HepG2 (cell line): ENCODE measurements around the gene TMEM273. TPM values are rescaled to one million over a fixed set of nuclear protein-coding genes. Genes with fewer than 3 reads are reported as not detected.

ENCODE experiments used
- ATAC-seq: fragments of 200-7000 bp; cut with Tn5 transposase; 3 replicates; pipeline ENCODE4 v1.9.1; 2020; ENCODE audit warnings: mild to moderate bottlenecking, moderate library complexity
- BruUV-seq: library from RNA; stranded (reverse); fragments of 400-500 nt; replicated peaks from 2 replicates; lab custom pipeline; 2021; lab: Mats Ljungman, UMichigan
- CTCF ChIA-PET: fragments of 300-600 bp; formaldehyde crosslinking; extraction: SDS; loops from one replicate; lab custom pipeline; 2021; ENCODE audit warnings: low total read pairs, inconsistent platforms, low intra/inter-chr PET ratio; lab: Yijun Ruan, JAX
- POLR2A ChIA-PET: fragments of 350-600 bp; sonication (Branson Sonifier 250); formaldehyde crosslinking; loops from one replicate; lab custom pipeline; 2020; ENCODE audit warnings: antibody characterized with exemption, inconsistent platforms; lab: Yijun Ruan, JAX
- DNase-seq: peaks from one replicate; pipeline ENCODE4 v3.0.0-alpha.2; 2015; ENCODE audit warnings: low spot score
- FAIRE-seq: peaks from 3 replicates; lab custom pipeline; 2011; peaks lifted over from hg19 to GRCh38; lab: Jason Lieb, UNC
- H2AFZ ChIP-seq: one replicate; pipeline ENCODE4 v1.6.1; 2011; ENCODE audit warnings: low read length, inconsistent platforms
- H3K27ac ChIP-seq: fragments of 300-600 bp; 3 replicates; pipeline ENCODE4 v1.8.0; 2011; ENCODE audit warnings: mixed run types, mild to moderate bottlenecking, mixed read lengths, low read length, inconsistent platforms; ENCODE audit not compliant: insufficient read depth; ENCODE audit errors: extremely low read length
- H3K27me3 ChIP-seq, 2 experiments: fragments of 200-600 bp in 1 of 2; 2 replicates in 1 of 2; 3 replicates in 1 of 2; pipeline versions ENCODE4 v1.6.0 to v1.8.0; 2011; ENCODE audit warnings: low read length in 2 of 2, mild to moderate bottlenecking in 2 of 2, moderate library complexity in 2 of 2, inconsistent platforms in 1 of 2; ENCODE audit not compliant: insufficient read depth in 2 of 2, control insufficient read depth in 1 of 2
- H3K36me3 ChIP-seq, 2 experiments: fragments of 200-600 bp in 1 of 2; replicated peaks in 1 of 2; 2 replicates in 1 of 2; 3 replicates in 1 of 2; pipeline versions ENCODE4 v1.5.1 to v1.8.0; 2011; ENCODE audit warnings: low read length in 2 of 2, inconsistent platforms in 1 of 2; ENCODE audit not compliant: insufficient read depth in 2 of 2, control insufficient read depth in 1 of 2
- H3K4me1 ChIP-seq: 2 replicates; pipeline ENCODE4 v1.5.1; 2012; ENCODE audit warnings: low read length, inconsistent platforms; ENCODE audit not compliant: insufficient read depth
- H3K4me2 ChIP-seq: 2 replicates; pipeline ENCODE4 v1.6.0; 2011; ENCODE audit warnings: low read depth, low read length, inconsistent platforms
- H3K4me3 ChIP-seq, 3 experiments: fragments of 200-600 bp in 1 of 3; sonication (generic), shearing (Covaris generic) in 1 of 3; replicated peaks in 1 of 3; 2 replicates each; pipeline ENCODE4 v1.5.1; 2011 to 2016; ENCODE audit warnings: low read length in 3 of 3, inconsistent platforms in 2 of 3, low read depth in 2 of 3, mild to moderate bottlenecking in 2 of 3, control low read depth in 1 of 3, mixed read lengths in 1 of 3; ENCODE audit not compliant: insufficient read depth in 1 of 3
- H3K79me2 ChIP-seq: one replicate; pipeline ENCODE4 v1.6.1; 2011; ENCODE audit warnings: low read length, inconsistent platforms; ENCODE audit not compliant: insufficient read depth
- H3K9ac ChIP-seq: 2 replicates; pipeline ENCODE4 v1.6.0; 2011; ENCODE audit warnings: mild to moderate bottlenecking, low read depth, low read length, inconsistent platforms; ENCODE audit not compliant: insufficient read depth
- H3K9me3 ChIP-seq: 2 replicates; pipeline ENCODE4 v1.5.1; 2012; ENCODE audit warnings: mild to moderate bottlenecking, low read length
- H4K20me1 ChIP-seq: 2 replicates; pipeline ENCODE4 v1.6.0; 2011; ENCODE audit warnings: inconsistent platforms, mild to moderate bottlenecking, low read length, moderate library complexity; ENCODE audit not compliant: insufficient read depth
- CSRNP2 ChIP-seq: sonication (generic); formaldehyde crosslinking; conservative IDR thresholded peaks from 2 replicates; pipeline ENCODE4 v1.8.0; 2022; ENCODE audit warnings: low read depth, missing genetic modification reagents
- DNMT3B ChIP-seq: conservative IDR thresholded peaks from 2 replicates; pipeline ENCODE4 v1.6.1; 2016; ENCODE audit warnings: missing biosample characterization, control low read depth
- FIP1L1 ChIP-seq: fragments of 200-400 bp; formaldehyde crosslinking; IDR thresholded peaks from 2 replicates; pipeline ENCODE4 v1.6.1; 2018; ENCODE audit warnings: low read depth, mild to moderate bottlenecking, low read length, moderate library complexity, borderline replicate concordance; ENCODE audit not compliant: insufficient read depth
- IKZF5 ChIP-seq: IDR thresholded peaks from 2 replicates; pipeline ENCODE4 v1.6.1; 2018; ENCODE audit warnings: missing genetic modification reagents, mild to moderate bottlenecking, missing compliant biosample characterization
- MAFG ChIP-seq: sonication (generic); formaldehyde crosslinking; IDR thresholded peaks from 2 replicates; pipeline ENCODE4 v1.5.1; 2020; ENCODE audit warnings: mild to moderate bottlenecking, missing genetic modification reagents
- NFIC ChIP-seq: IDR thresholded peaks from 2 replicates; pipeline ENCODE4 v1.6.1; 2012; ENCODE audit warnings: mild to moderate bottlenecking, low read length, inconsistent platforms
- NR2F6 ChIP-seq, 2 experiments: IDR thresholded peaks; 2 replicates each; pipeline ENCODE4 v1.6.1; 2016; ENCODE audit warnings: antibody characterized with exemption in 1 of 2, mild to moderate bottlenecking in 1 of 2
- RFX5 ChIP-seq: IDR thresholded peaks from 2 replicates; pipeline ENCODE4 v1.6.1; 2011; ENCODE audit warnings: low read depth, low read length, improper control_type of control experiment
- SP140L ChIP-seq: sonication (generic); formaldehyde crosslinking; IDR thresholded peaks from 2 replicates; pipeline ENCODE4 v1.4.0; 2020; ENCODE audit warnings: missing genetic modification reagents, borderline replicate concordance
- SRSF1 ChIP-seq: fragments of 200-400 bp; formaldehyde crosslinking; optimal IDR thresholded peaks from 2 replicates; pipeline ENCODE3; 2017; ENCODE audit warnings: mild to moderate bottlenecking, low read depth, low read length, moderate library complexity
- ZFP82 ChIP-seq: sonication (generic); formaldehyde crosslinking; IDR thresholded peaks from 2 replicates; pipeline ENCODE4 v1.5.1; 2020; ENCODE audit warnings: mild to moderate bottlenecking, missing genetic modification reagents, borderline replicate concordance
- ZNF362 ChIP-seq: sonication (generic); formaldehyde crosslinking; IDR thresholded peaks from 2 replicates; pipeline ENCODE4 v1.4.0; 2020; ENCODE audit warnings: missing genetic modification reagents, mild to moderate bottlenecking, borderline replicate concordance
- ZNF709 ChIP-seq: sonication (generic); formaldehyde crosslinking; IDR thresholded peaks from 2 replicates; pipeline ENCODE4 v1.5.0; 2020; ENCODE audit warnings: mild to moderate bottlenecking, missing genetic modification reagents
- WGBS: methylation state at CpG from one replicate; pipeline ENCODE4 v1.1.6; 2017; ENCODE audit warnings: low lambda C conversion rate; 5-methylcytosine and 5-hydroxymethylcytosine counted together
- in situ Hi-C: cut with HindIII; loops from 2 replicates; pipeline ENCODE4 v1.10.0; 2017; ENCODE audit warnings: low pct_unique_long_range_greater_than_20kb; ENCODE audit not compliant: extremely low pct_ligation_motif_present
- intact Hi-C: fragments of 100-400 bp; cut with micrococcal nuclease; formaldehyde crosslinking; loops from one replicate; pipeline ENCODE4 v1.10.0; 2022; ENCODE audit not compliant: unreplicated experiment
- polyA plus RNA-seq, 8 experiments: library from polyadenylated mRNA; depleted of rRNA in 3 of 8; stranded (reverse) in 7 of 8; unstranded in 1 of 8; fragments of >200 nt; fragmentation: Illumina TruSeq in 4 of 8; extraction: Trizol in 4 of 8; gene quantifications; 2 replicates each; pipeline versions ENCODE4 v1.2.1 to v1.2.3, GENCODE V29; 2011 to 2016; ENCODE audit warnings: low read depth in 4 of 8, missing spikeins in 1 of 8, mixed read lengths in 1 of 8; ENCODE audit not compliant: insufficient read depth in 1 of 8
- total RNA-seq, 5 experiments: library from RNA; depleted of rRNA; stranded (reverse); fragments of >200 nt; fragmentation: Illumina TruSeq; extraction: Trizol; gene quantifications; 2 replicates each; pipeline ENCODE4 v1.2.3, GENCODE V29; 2016; ENCODE audit warnings: low read depth in 1 of 5

The TMEM273 gene
- total and polyA plus RNA-seq, 2 of the 13 experiments (the other 11 are each of a cell fraction or from before 2014, with no cell fraction given), result not detected

GRCh38 chr10:49200854-49201253, 12.7 kb upstream of the TMEM273 start:
- in situ Hi-C loops, result no loop called here
- Histone ChIP-seq H3K4me3 (no peak overlapping the region), H3K9ac (no peak overlapping the region), H3K4me1 (no peaks in the 10 kb centered on the region), H4K20me1 (no peaks in the 10 kb centered on the region), H2AFZ (no peak overlapping the region), H3K36me3 (no peaks in the 10 kb centered on the region), H3K9me3 (no peaks in the 10 kb centered on the region), H3K79me2 (no peaks in the 10 kb centered on the region), H3K4me2 (no peak overlapping the region), H3K27me3 (peaks cover 0 to 4% of the 10 kb centered on the region in 2 experiments; a peak in 1 of 5 replicates), H3K27ac (no peak overlapping the region)
- no peak for ATAC-seq
- BruUV-seq, result no TSS peak
- no peak for TF ChIP-seq ZNF362 (CRISPR knock-in tag)
- no peak for TF ChIP-seq ZNF709 (CRISPR knock-in tag)
- DNase-seq, result no peak
- 3% methylated on average over 2 of the region's 2 CpGs for WGBS
- intact Hi-C loops, result no loop called here
- no peak for FAIRE-seq
- POLR2A ChIA-PET, result no interaction called here
- CTCF ChIA-PET, result no interaction called here

GRCh38 chr10:49197171-49197570, 9.0 kb upstream of the TMEM273 start:
- Histone ChIP-seq H2AFZ (no peak overlapping the region), H3K36me3 (no peaks in the 10 kb centered on the region), H3K4me1 (no peaks in the 10 kb centered on the region), H4K20me1 (no peaks in the 10 kb centered on the region), H3K79me2 (no peaks in the 10 kb centered on the region), H3K4me2 (no peak overlapping the region), H3K27ac (no peak overlapping the region), H3K9ac (no peak overlapping the region), H3K4me3 (no peak overlapping the region), H3K27me3 (peaks cover 0 to 4% of the 10 kb centered on the region in 2 experiments; a peak in 1 of 5 replicates), H3K9me3 (no peaks in the 10 kb centered on the region)
- DNase-seq (no peak), FAIRE-seq (no peak), ATAC-seq (no peak)
- POLR2A ChIA-PET, result no interaction called here
- intact Hi-C loops (no loop called here), in situ Hi-C loops (no loop called here)
- CTCF ChIA-PET, result no interaction called here
- WGBS, result 2% methylated on average over 6 of the region's 6 CpGs
- no TSS peak for BruUV-seq
- TF ChIP-seq RFX5 (no peak), CSRNP2 (no peak), NFIC (no peak), DNMT3B (no peak), NR2F6 (IDR thresholded peaks at IDR 0.05) (no peak), NR2F6 (CRISPR knock-in tag; IDR thresholded peaks at IDR 0.05) (no peak), SRSF1 (no peak), FIP1L1 (no peak), IKZF5 (CRISPR knock-in tag) (no peak), MAFG (no peak), ZFP82 (CRISPR knock-in tag) (no peak), SP140L (CRISPR knock-in tag) (no peak)
